ENCODE measurements around the gene CFTR.
"Not testable (repeated sequence)": the region's sequence is repeated elsewhere in the genome, so short reads cannot be mapped to it uniquely, and the experiment has no call there.

The CFTR gene

GRCh38 chr7:117446220-117446815, 33.5 kb upstream of the CFTR start:
- TF ChIP-seq EZH2phosphoT487 (IDR thresholded peaks at IDR 0.05; ENCODE audit: low read depth) (no peak), CTCF (IDR thresholded peaks at IDR 0.05; ENCODE audit: low read depth, low read length) (no peak)
- no peak overlapping the region for H3K27ac ChIP-seq (ENCODE audit: low read length)
- no peaks in the 10 kb centered on the region for H3K27me3 ChIP-seq (ENCODE audit: low read depth, low read length)
- no peak overlapping the region for H3K9ac ChIP-seq (ENCODE audit: low read length)
- H2AFZ ChIP-seq (ENCODE audit: low read depth, low read length) = no peak overlapping the region
- H3K9me3 ChIP-seq (ENCODE audit: insufficient read depth, low read length) = 0 out of 2 replicates have a peak, but pooled peaks cover 4% of the 10 kb centered on the region
- peaks cover 4% of the 10 kb centered on the region for H3K36me3 ChIP-seq (replicated peaks; ENCODE audit: low read depth, low read length)
- no peaks in the 10 kb centered on the region for H3K4me1 ChIP-seq (ENCODE audit: low read length)
- H4K20me1 ChIP-seq (ENCODE audit: insufficient read depth, low read length) = no peaks in the 10 kb centered on the region
- no peak overlapping the region for H3K4me2 ChIP-seq (ENCODE audit: low read length)
- H3K79me2 ChIP-seq (ENCODE audit: low read length) = no peaks in the 10 kb centered on the region
- no peak overlapping the region for H3K4me3 ChIP-seq (ENCODE audit: low read length)

- TF ChIP-seq CTCF (IDR thresholded peaks at IDR 0.05; ENCODE audit: low read depth, low read length) = no peak
- TF ChIP-seq EZH2phosphoT487 (IDR thresholded peaks at IDR 0.05; ENCODE audit: low read depth) = no peak
- Histone ChIP-seq H2AFZ (ENCODE audit: low read depth, low read length) (no peak overlapping the region), H3K27me3 (ENCODE audit: low read depth, low read length) (no peaks in the 10 kb centered on the region), H3K9ac (ENCODE audit: low read length) (no peak overlapping the region), H3K36me3 (replicated peaks; ENCODE audit: low read depth, low read length) (peaks cover 4% of the 10 kb centered on the region), H3K4me3 (ENCODE audit: low read length) (no peak overlapping the region), H3K4me1 (ENCODE audit: low read length) (no peaks in the 10 kb centered on the region), H3K9me3 (ENCODE audit: insufficient read depth, low read length) (0 out of 2 replicates have a peak, but pooled peaks cover 4% of the 10 kb centered on the region), H3K27ac (ENCODE audit: low read length) (no peak overlapping the region), H3K79me2 (ENCODE audit: low read length) (no peaks in the 10 kb centered on the region), H4K20me1 (ENCODE audit: insufficient read depth, low read length) (no peaks in the 10 kb centered on the region), H3K4me2 (ENCODE audit: low read length) (no peak overlapping the region)
Observed at GRCh38 chr7:117448655-117449054, 31.2 kb upstream of the CFTR start.

GRCh38 chr7:117458977-117459583, 20.7 kb upstream of the CFTR start:
- no peaks in the 10 kb centered on the region for H3K4me1 ChIP-seq (ENCODE audit: low read length)
- H3K27me3 ChIP-seq (ENCODE audit: low read depth, low read length) = no peaks in the 10 kb centered on the region
- no peaks in the 10 kb centered on the region for H4K20me1 ChIP-seq (ENCODE audit: insufficient read depth, low read length)
- 0 out of 2 replicates have a peak, but pooled peaks cover 3% of the 10 kb centered on the region for H3K9me3 ChIP-seq (ENCODE audit: insufficient read depth, low read length)
- no peak overlapping the region for H3K4me2 ChIP-seq (ENCODE audit: low read length)
- H3K36me3 ChIP-seq (replicated peaks; ENCODE audit: low read depth, low read length) = no peaks in the 10 kb centered on the region
- no peak overlapping the region for H3K27ac ChIP-seq (ENCODE audit: low read length)
- no peak overlapping the region for H3K9ac ChIP-seq (ENCODE audit: low read length)
- H3K4me3 ChIP-seq (ENCODE audit: low read length) = no peak overlapping the region
- peak overlapping the region; percentile 70; the same call in 1 of the 2 replicates for H2AFZ ChIP-seq (ENCODE audit: low read depth, low read length)
- TF ChIP-seq EZH2phosphoT487 (IDR thresholded peaks at IDR 0.05; ENCODE audit: low read depth) (no peak), CTCF (IDR thresholded peaks at IDR 0.05; ENCODE audit: low read depth, low read length) (peak; percentile 71)
- no peaks in the 10 kb centered on the region for H3K79me2 ChIP-seq (ENCODE audit: low read length)

GRCh38 chr7:117459735-117460134, 20.1 kb upstream of the CFTR start:
- Histone ChIP-seq H3K9ac (ENCODE audit: low read length) (no peak overlapping the region), H3K27ac (ENCODE audit: low read length) (no peak overlapping the region), H3K9me3 (ENCODE audit: insufficient read depth, low read length) (0 out of 2 replicates have a peak, but pooled peaks cover 3% of the 10 kb centered on the region), H3K4me1 (ENCODE audit: low read length) (no peaks in the 10 kb centered on the region), H3K4me2 (ENCODE audit: low read length) (no peak overlapping the region), H3K79me2 (ENCODE audit: low read length) (no peaks in the 10 kb centered on the region), H4K20me1 (ENCODE audit: insufficient read depth, low read length) (no peaks in the 10 kb centered on the region), H2AFZ (ENCODE audit: low read depth, low read length) (no peak overlapping the region), H3K27me3 (ENCODE audit: low read depth, low read length) (no peaks in the 10 kb centered on the region), H3K4me3 (ENCODE audit: low read length) (no peak overlapping the region), H3K36me3 (replicated peaks; ENCODE audit: low read depth, low read length) (no peaks in the 10 kb centered on the region)
- no peak for TF ChIP-seq CTCF (IDR thresholded peaks at IDR 0.05; ENCODE audit: low read depth, low read length)
- TF ChIP-seq EZH2phosphoT487 (IDR thresholded peaks at IDR 0.05; ENCODE audit: low read depth) = no peak

GRCh38 chr7:117460815-117461214, 19.0 kb upstream of the CFTR start:
- H3K36me3 ChIP-seq (replicated peaks; ENCODE audit: low read depth, low read length); H3K27ac ChIP-seq (ENCODE audit: low read length); H2AFZ ChIP-seq (ENCODE audit: low read depth, low read length); H3K4me2 ChIP-seq (ENCODE audit: low read length); H3K4me1 ChIP-seq (ENCODE audit: low read length); H3K4me3 ChIP-seq (ENCODE audit: low read length); H4K20me1 ChIP-seq (ENCODE audit: insufficient read depth, low read length); H3K27me3 ChIP-seq (ENCODE audit: low read depth, low read length); H3K9ac ChIP-seq (ENCODE audit: low read length); H3K9me3 ChIP-seq (ENCODE audit: insufficient read depth, low read length); H3K79me2 ChIP-seq (ENCODE audit: low read length): not testable (repeated sequence)

All from OCI-LY3 (cell line).